Measurements from ENCODE around the gene MAPKAPK2.
"Not testable (repeated sequence)": the region's sequence is repeated elsewhere in the genome, so short reads cannot be mapped to it uniquely, and the experiment has no call there.

Gene MAPKAPK2

GRCh38 chr1:206751891-206752290, 67.2 kb downstream of the MAPKAPK2 start:
- no peak for DNase-seq

GRCh38 chr1:206752481-206752880, 67.8 kb downstream of the MAPKAPK2 start:
- no peak for DNase-seq

- DNase-seq, result no peak
Measured at GRCh38 chr1:206753141-206753540, 68.4 kb downstream of the MAPKAPK2 start.

- no peak for DNase-seq
Measured at GRCh38 chr1:206754011-206754410, 69.3 kb downstream of the MAPKAPK2 start.

- DNase-seq, result no peak
Measured at GRCh38 chr1:206757524-206758266, 73.0 kb downstream of the MAPKAPK2 start.

- no peak for DNase-seq
Measured at GRCh38 chr1:206760590-206760989, 75.9 kb downstream of the MAPKAPK2 start.

GRCh38 chr1:206761159-206761768, 76.6 kb downstream of the MAPKAPK2 start:
- DNase-seq, result no peak

- not testable (repeated sequence) for DNase-seq
Measured at GRCh38 chr1:206762741-206763364, 78.1 kb downstream of the MAPKAPK2 start.

- not testable (repeated sequence) for DNase-seq
Measured at GRCh38 chr1:206765771-206766170, 81.1 kb downstream of the MAPKAPK2 start.

- DNase-seq, result no peak
Measured at GRCh38 chr1:206766251-206766856, 81.6 kb downstream of the MAPKAPK2 start.

- DNase-seq, result no peak
Measured at GRCh38 chr1:206768472-206769303, 84.0 kb downstream of the MAPKAPK2 start.

- DNase-seq, result no peak
Measured at GRCh38 chr1:206769304-206769731, 84.6 kb downstream of the MAPKAPK2 start.

- DNase-seq, result no peak
Measured at GRCh38 chr1:206770531-206771337, 86.0 kb downstream of the MAPKAPK2 start, which contains the start of gene IL19. Gene IL19 (plus strand): TSS chr1:206770773. CDS start chr1:206836663, 65,890 bp downstream.

- no peak for DNase-seq
Measured at GRCh38 chr1:206771338-206771692, 86.6 kb downstream of the MAPKAPK2 start.

- DNase-seq, result no peak
Measured at GRCh38 chr1:206772243-206772937, 87.7 kb downstream of the MAPKAPK2 start, which contains the start of gene IL10. Gene IL10 (minus strand): TSS chr1:206772494. CDS start chr1:206772435, 59 bp downstream.

- DNase-seq, result no peak
Measured at GRCh38 chr1:206774093-206774492, 89.4 kb downstream of the MAPKAPK2 start.

GRCh38 chr1:206776229-206776628, 91.5 kb downstream of the MAPKAPK2 start:
- DNase-seq, result no peak

- DNase-seq, result no peak
Measured at GRCh38 chr1:206778031-206778430, 93.3 kb downstream of the MAPKAPK2 start.

- DNase-seq, result not testable (repeated sequence)
Measured at GRCh38 chr1:206778911-206779310, 94.2 kb downstream of the MAPKAPK2 start.

GRCh38 chr1:206779638-206780037, 94.9 kb downstream of the MAPKAPK2 start:
- DNase-seq, result no peak

- DNase-seq, result no peak
Measured at GRCh38 chr1:206782448-206782847, 97.7 kb downstream of the MAPKAPK2 start.

Measured in cortex of kidney (tissue), 1 donor.